MM.1S (cell line): ENCODE results near the gene CCDC192.

ENCODE experiments used
- DNase-seq: peaks from one replicate; pipeline ENCODE4 v3.0.0-alpha.2; 2015
- H2AFZ ChIP-seq: fragments of 300-600 bp; sonication (generic); 2 replicates; pipeline ENCODE4 v1.6.0; 2016; ENCODE audit warnings: antibody characterized with exemption, low read length
- H3F3A ChIP-seq: fragments of 300-600 bp; sonication (generic); 2 replicates; pipeline ENCODE4 v1.6.1; 2016; ENCODE audit warnings: mild to moderate bottlenecking, antibody characterized with exemption, low read length, moderate library complexity, mixed read lengths; ENCODE audit not compliant: insufficient read depth
- H3K27ac ChIP-seq: fragments of 300-600 bp; sonication (generic); 2 replicates; pipeline ENCODE4 v1.5.1; 2016; ENCODE audit warnings: mild to moderate bottlenecking, low read length
- H3K27me3 ChIP-seq: fragments of 300-600 bp; sonication (generic); replicated peaks from 2 replicates; pipeline ENCODE4 v1.6.0; 2016; ENCODE audit warnings: low read length; ENCODE audit not compliant: insufficient read depth
- H3K36me3 ChIP-seq: fragments of 300-600 bp; sonication (generic); replicated peaks from 2 replicates; pipeline ENCODE4 v1.6.1; 2016; ENCODE audit warnings: mild to moderate bottlenecking, low read length, mixed read lengths; ENCODE audit not compliant: insufficient read depth
- H3K4me1 ChIP-seq: fragments of 300-600 bp; sonication (generic); 2 replicates; pipeline ENCODE4 v1.6.1; 2016; ENCODE audit warnings: low read length, mixed read lengths
- H3K4me2 ChIP-seq: fragments of 300-600 bp; sonication (generic); 2 replicates; pipeline ENCODE4 v1.6.0; 2016; ENCODE audit warnings: low read depth, low read length
- H3K4me3 ChIP-seq: fragments of 300-600 bp; sonication (generic); 2 replicates; pipeline ENCODE4 v1.5.1; 2016; ENCODE audit warnings: low read length, mixed read lengths
- H3K79me2 ChIP-seq: fragments of 300-600 bp; sonication (generic); 2 replicates; pipeline ENCODE4 v1.6.1; 2016; ENCODE audit warnings: mixed run types, low read length, mixed read lengths
- H3K9ac ChIP-seq: fragments of 300-600 bp; sonication (generic); 2 replicates; pipeline ENCODE4 v1.6.1; 2016; ENCODE audit warnings: low read length, mixed read lengths
- H3K9me2 ChIP-seq: fragments of 300-600 bp; sonication (generic); replicated peaks from 2 replicates; pipeline ENCODE4 v1.6.1; 2016; ENCODE audit warnings: mild to moderate bottlenecking, low read length, mixed read lengths; ENCODE audit not compliant: insufficient read depth
- H3K9me3 ChIP-seq: fragments of 300-600 bp; sonication (generic); replicated peaks from 2 replicates; pipeline ENCODE4 v1.6.1; 2016; ENCODE audit warnings: mild to moderate bottlenecking, low read length, mixed read lengths; ENCODE audit not compliant: insufficient read depth
- H4K20me1 ChIP-seq: fragments of 300-600 bp; sonication (generic); 2 replicates; pipeline ENCODE4 v1.6.1; 2016; ENCODE audit warnings: mild to moderate bottlenecking, low read length, moderate library complexity, mixed read lengths; ENCODE audit not compliant: insufficient read depth
- CTCF ChIP-seq: fragments of 300-600 bp; sonication (generic); IDR thresholded peaks from 2 replicates; pipeline ENCODE4 v1.5.1; 2016; ENCODE audit warnings: antibody characterized with exemption, low read length, mixed read lengths
- EZH2 ChIP-seq: fragments of 300-600 bp; sonication (generic); optimal IDR thresholded peaks from 2 replicates; pipeline ENCODE3; 2017; ENCODE audit warnings: low read depth, mild to moderate bottlenecking, antibody characterized with exemption, low read length, mixed read lengths
- EZH2phosphoT487 ChIP-seq: fragments of 300-600 bp; sonication (generic); IDR thresholded peaks from 2 replicates; pipeline ENCODE4 v1.6.1; 2018; ENCODE audit warnings: antibody characterized with exemption, low read length

Gene CCDC192

GRCh38 chr5:127686424-127686823 is 16.8 kb upstream of the CCDC192 start:
- H3K9ac ChIP-seq, result no peak overlapping the region
- no peak for DNase-seq
- H3F3A ChIP-seq, result no peaks in the 10 kb centered on the region
- H3K79me2 ChIP-seq, result no peaks in the 10 kb centered on the region
- TF ChIP-seq EZH2, result no peak
- no peak for TF ChIP-seq EZH2phosphoT487
- no peak for TF ChIP-seq CTCF
- H3K36me3 ChIP-seq, result no peaks in the 10 kb centered on the region
- H3K4me1 ChIP-seq, result no peaks in the 10 kb centered on the region
- H3K4me2 ChIP-seq, result no peak overlapping the region
- H2AFZ ChIP-seq, result no peak overlapping the region
- no peak overlapping the region for H3K27ac ChIP-seq
- no peaks in the 10 kb centered on the region for H3K27me3 ChIP-seq
- H3K4me3 ChIP-seq, result no peak overlapping the region
- no peaks in the 10 kb centered on the region for H3K9me3 ChIP-seq
- no peaks in the 10 kb centered on the region for H3K9me2 ChIP-seq
- H4K20me1 ChIP-seq, result no peaks in the 10 kb centered on the region

GRCh38 chr5:127694518-127695171 is 8.5 kb upstream of the CCDC192 start:
- Histone ChIP-seq H3K79me2 (no peaks in the 10 kb centered on the region), H3K4me3 (no peak overlapping the region), H3F3A (no peaks in the 10 kb centered on the region), H3K9me3 (no peaks in the 10 kb centered on the region), H3K9ac (no peak overlapping the region), H3K27me3 (no peaks in the 10 kb centered on the region), H3K36me3 (no peaks in the 10 kb centered on the region), H3K9me2 (no peaks in the 10 kb centered on the region), H4K20me1 (no peaks in the 10 kb centered on the region), H3K4me1 (no peaks in the 10 kb centered on the region), H3K4me2 (no peak overlapping the region), H3K27ac (no peak overlapping the region), H2AFZ (no peak overlapping the region)
- no peak for DNase-seq
- TF ChIP-seq EZH2 (no peak), CTCF (no peak), EZH2phosphoT487 (no peak)

- Histone ChIP-seq H3K4me2 (no peak overlapping the region), H3K9me3 (no peaks in the 10 kb centered on the region), H3K27me3 (no peaks in the 10 kb centered on the region), H3K79me2 (no peaks in the 10 kb centered on the region), H3K36me3 (no peaks in the 10 kb centered on the region), H4K20me1 (no peaks in the 10 kb centered on the region), H3K4me1 (no peaks in the 10 kb centered on the region), H3K9ac (no peak overlapping the region), H3K27ac (no peak overlapping the region), H3K9me2 (no peaks in the 10 kb centered on the region), H3K4me3 (no peak overlapping the region), H3F3A (no peaks in the 10 kb centered on the region), H2AFZ (no peak overlapping the region)
- TF ChIP-seq EZH2phosphoT487 (no peak), CTCF (no peak), EZH2 (no peak)
- DNase-seq, result no peak
Measured at GRCh38 chr5:127695346-127695745, 7.8 kb upstream of the CCDC192 start.
